ENCODE results near the gene P4HTM.

P4HTM gene, protein sequence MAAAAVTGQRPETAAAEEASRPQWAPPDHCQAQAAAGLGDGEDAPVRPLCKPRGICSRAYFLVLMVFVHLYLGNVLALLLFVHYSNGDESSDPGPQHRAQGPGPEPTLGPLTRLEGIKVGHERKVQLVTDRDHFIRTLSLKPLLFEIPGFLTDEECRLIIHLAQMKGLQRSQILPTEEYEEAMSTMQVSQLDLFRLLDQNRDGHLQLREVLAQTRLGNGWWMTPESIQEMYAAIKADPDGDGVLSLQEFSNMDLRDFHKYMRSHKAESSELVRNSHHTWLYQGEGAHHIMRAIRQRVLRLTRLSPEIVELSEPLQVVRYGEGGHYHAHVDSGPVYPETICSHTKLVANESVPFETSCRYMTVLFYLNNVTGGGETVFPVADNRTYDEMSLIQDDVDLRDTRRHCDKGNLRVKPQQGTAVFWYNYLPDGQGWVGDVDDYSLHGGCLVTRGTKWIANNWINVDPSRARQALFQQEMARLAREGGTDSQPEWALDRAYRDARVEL

DNA sequence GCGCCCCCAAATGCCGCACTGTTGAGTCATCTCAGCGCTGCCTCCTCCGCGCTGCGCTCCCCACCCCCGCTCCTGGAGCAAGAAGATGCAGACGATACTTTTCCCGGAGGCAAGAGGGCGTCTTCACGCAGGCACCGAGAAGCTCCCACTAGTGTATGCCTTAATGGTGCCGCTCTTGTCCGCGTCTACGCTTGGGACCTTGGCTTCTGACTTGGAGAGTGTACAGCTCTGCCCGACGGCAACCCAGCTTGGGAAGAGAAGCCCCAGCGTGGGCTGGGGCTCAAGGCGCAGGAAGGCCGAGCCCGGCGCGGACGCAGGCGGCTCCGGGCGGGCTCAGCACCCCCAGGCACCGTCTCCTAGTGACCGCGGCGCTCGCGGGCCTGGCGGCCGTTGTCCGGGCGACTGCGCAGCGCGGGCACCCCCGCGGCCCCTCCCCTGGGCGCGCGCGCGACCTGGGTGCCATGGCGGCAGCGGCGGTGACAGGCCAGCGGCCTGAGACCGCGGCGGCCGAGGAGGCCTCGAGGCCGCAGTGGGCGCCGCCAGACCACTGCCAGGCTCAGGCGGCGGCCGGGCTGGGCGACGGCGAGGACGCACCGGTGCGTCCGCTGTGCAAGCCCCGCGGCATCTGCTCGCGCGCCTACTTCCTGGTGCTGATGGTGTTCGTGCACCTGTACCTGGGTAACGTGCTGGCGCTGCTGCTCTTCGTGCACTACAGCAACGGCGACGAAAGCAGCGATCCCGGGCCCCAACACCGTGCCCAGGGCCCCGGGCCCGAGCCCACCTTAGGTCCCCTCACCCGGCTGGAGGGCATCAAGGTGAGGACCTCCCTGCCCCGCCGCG is at the start of gene P4HTM:
Gene P4HTM (plus strand): TSS at position 446 of the 840 bp plus-strand sequence. CDS start 16 bp downstream, at position 462.
- DNase-seq: peak; percentile 82 to 86

DNA sequence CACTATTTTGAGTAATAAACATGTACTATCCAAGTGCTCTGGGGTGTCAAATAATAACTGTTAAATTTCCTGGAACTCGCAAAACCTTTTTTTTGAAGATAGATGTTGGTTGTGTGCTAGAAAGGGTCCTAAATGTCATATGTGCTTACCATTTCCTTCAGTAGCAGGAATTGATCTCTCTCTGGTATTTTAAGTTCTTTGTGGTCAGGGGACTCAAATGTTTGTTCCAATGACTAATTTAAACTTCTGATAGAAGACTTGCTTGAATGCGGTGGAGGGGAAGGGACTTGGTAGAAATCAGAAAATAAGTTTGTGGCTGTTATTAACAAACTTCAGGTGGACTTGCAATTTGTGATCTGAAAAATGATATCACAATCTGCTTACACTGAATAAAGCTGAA is 44.6 kb upstream of the P4HTM start:
- DNase-seq: no peak

DNA sequence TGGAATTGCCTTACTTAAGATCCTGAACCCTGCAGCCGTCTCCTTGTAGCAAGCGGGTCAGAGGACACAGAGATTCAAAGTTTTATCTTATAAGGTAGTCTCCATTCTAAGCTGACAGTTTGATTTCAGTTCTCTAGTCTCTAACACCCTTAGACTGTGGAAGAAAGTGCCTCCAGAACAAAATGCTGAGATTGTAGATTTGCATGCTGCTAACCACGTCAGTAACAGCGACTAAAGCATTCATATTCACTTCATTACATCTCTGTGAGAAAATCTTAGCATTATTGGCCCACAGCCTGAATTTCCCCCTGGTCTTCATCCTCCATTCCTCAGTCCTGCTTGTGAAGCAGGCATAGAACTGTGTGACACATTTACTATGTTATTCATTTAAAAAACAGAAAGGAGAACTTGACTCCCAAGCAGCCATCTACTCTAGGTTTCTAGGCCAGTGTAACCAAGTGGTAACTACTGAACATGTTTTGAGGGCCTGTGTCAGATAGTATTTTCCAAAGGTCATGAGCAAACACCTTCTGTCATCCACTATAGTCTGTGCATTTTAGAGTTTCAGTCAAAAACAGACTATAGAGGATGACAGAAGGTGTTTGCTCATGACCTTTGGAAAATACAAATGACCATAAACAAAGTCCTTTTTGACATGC is 44.0 kb upstream of the P4HTM start:
- no peak for DNase-seq

- no peak for DNase-seq
Observed at GRCh38 chr3:48949376-48949717, 40.7 kb upstream of the P4HTM start.

DNA sequence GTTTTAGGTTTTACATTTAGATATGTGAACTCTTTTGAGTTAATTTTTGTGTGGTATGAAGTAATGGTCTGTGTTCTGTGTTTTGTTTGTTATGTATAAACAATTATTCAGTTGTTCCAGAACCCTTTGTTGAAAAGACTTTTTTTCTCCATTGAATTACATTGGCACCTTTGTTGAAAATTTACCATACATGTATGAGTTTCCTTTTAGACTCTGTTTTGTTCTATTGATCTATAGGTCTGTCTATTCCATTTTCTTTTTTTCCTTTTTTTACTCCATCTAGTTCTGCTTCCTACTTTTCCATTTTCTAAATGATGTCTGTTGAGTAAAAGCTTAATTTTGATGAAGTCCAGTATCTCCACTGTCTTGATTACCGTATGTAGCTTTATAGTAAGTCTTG is 40.0 kb upstream of the P4HTM start:
- DNase-seq: no peak

DNA sequence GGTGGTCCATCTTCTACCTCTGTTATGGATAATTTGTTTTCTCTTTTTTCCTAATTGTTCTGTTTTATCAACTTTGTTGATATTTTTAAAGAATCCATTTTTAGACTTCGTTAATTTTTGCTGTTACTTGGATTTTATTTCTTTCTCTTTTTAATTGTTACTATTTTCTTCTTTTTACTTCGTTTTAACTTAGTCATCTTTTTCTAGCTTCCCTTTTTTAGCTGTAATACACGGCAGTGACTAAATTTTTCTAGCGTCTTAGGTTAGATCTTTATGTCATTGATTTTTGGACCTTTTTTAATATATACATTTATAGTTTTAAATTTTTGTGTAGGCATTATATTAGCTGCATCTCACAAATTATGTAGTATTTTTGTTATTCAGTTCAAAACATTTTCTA is 38.3 kb upstream of the P4HTM start:
- DNase-seq: no peak

GRCh38 chr3:48952510-48953118 is 37.4 kb upstream of the P4HTM start:
- DNase-seq: peak; percentile 48 to 50

DNA sequence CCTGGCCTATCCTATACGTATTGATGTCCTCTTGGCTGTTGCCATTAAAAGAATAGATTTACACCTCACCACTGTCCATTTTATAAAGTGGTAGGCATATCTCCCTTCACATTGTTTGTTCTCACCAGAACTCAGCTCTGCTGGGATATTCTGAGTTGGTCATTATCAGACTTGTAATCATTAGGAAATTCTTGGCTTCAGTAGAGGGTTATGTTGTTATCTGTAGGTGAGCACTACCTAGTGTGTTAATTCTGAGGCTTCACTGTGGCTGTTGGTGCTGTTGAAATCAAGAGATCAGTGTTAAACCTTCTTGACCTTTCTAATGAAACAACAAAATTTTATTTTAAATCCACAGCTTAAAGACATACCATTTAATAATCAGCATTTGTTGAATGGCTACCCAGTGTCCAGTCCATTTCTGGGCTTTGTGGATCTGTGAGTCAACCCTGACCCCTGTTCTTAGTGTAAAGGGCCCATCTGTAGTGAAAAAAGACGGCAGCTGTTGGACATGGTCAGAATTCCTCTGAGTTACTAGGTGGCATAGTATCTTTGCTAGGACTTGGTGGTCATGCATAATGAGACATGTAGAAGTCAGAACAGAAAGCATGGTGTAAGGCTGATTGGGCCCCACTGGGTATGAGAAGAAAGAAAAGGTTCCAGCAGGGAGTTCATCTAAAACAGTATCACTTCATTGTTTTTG is 32.9 kb upstream of the P4HTM start:
- no peak for DNase-seq

DNA sequence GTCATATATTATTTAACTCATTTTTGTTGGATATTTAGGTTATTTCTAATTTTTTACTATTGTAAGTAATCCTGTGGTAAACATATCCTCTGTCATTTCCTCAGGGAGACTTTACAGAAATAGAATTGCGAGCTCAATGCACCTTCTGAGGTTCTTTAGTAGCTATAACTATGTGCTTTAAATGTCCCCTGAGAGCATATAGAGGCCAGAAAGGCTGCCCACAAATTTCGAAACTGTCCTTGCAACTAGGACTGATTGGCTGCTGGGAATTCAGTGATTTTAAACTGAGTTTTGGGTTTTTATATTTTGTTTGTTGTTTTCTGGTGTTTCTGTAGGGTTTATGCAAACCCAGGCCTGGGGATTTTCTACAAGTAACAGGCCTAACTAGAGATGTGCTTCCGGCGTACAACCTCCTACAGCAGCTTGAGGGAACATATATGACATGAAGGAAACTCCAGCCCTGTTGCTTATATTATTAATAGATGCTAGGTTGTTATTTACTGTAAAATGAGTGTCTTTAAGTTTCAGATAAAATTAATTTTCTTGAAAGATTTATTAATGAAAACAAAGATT is 29.1 kb upstream of the P4HTM start:
- DNase-seq: no peak

DNA sequence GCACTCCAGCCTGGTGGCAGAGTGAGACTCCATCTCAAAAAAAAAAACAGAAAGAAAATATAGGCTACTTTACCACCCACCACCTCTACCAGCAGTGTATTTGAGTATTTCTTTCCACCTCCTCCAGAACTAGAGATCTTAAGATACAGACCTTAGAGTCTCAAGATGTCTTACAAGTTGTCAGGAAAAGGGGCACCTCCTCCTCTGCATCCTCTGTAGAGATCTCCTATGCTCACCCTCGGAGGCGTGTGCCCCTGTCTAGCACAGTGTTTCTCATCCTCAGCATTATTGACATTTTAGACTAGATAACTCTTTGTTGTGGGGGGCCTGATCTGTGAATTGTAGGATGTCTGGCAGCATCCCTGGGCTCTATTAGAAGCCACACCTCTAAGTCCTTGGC is 27.7 kb upstream of the P4HTM start:
- no peak for DNase-seq

- DNase-seq: no peak
Observed at GRCh38 chr3:48962939-48963338, 27.1 kb upstream of the P4HTM start.

DNA sequence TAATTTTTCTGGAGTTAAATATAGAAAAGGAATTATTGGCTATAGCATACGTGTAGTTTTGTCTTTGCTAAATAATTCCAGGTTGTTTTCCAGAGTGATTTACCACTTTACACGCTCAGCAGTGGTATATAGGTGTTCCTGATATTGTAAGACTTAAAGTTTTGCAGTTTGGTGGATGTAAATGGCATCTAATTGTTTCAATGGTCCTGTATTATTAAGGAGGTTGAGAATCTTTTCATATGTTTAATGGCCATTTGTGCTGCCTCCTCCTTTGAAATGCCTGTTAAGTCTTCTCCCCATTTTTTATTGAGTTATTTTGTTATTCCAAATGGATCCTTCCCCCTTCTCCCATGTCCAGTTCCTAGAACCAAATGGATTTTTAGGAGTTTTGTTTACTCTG is 26.4 kb upstream of the P4HTM start:
- DNase-seq: no peak

DNA sequence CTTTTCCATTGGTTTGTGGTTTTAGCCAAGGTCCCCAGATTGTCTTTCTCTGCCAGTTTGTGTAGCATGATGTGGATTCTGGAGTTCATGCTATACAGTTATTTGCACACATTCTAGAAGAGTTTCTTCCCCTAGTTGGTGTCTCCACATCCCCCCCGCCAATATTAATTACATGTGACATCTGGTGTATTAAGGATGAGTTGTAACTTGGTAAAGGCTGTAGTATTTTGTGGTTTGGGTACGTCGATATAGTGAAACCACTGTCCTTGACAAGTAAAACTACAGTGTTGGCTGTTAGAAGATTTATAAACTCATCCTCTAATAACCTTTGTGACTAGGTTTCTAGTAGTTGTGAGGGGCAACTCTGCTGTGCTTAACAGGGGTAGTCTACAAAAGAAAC is 23.7 kb upstream of the P4HTM start:
- DNase-seq: no peak

DNA sequence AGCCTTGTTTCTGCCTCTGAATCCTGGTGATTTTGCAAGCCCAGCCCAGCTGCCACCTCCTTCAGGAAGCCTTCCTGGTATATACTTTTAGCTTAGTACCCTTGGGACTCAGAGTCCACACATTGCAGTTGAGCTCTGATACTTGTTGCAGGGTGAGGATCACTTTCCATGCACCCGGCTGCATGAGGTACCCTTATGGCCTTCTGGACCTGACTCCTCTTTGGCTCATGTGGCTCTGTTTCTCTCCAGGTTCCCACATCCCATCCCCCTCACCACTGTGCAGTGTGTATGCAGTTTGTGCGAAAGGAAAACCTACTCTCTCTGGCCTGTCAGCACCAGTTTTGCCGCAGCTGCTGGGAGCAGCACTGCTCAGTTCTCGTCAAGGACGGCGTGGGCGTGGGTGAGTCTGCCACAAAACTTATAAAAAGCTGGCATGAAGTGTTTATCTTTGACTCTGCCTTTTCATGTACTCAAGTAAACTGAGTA is 23.1 kb upstream of the P4HTM start:
- peak; percentile 62 to 68 for DNase-seq

- no peak for DNase-seq
Observed at GRCh38 chr3:48970586-48970985, 19.5 kb upstream of the P4HTM start.

DNA sequence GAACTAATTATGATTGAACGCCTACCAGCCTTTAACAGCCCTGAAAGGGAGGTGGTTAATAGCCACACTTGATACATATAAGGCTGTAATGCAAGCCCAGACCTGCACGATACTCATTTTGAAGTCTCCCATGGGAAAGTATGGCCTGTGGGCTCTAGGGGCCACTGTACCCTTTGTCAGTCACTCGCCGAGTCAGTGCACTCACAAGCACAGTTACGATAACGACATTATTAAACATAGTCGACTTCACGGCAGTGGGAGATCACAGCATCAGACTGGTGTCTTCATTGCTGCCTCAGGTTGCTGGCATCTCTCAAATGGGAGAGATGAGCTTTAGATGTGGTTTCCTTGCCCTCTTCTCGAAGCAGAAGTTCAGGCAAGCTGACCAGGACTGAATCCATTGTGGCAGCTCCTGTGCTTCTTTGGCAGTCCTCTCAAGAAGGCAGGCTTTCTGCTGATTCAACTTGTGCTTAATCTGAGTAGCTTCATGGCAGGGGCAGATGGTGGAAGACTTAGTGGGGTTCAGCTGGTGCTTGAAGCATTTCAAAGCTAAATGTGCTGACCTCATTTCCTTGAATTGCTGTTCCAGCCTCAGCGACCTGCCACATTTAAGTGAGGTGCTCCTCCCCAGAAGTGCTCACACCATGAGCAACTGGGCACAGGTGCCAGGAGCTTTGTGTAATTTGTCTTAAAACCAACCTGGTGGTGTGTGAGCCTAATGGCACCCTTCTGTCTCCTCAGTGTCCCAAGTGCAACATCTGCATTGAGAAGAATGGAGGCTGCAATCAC is 15.8 kb upstream of the P4HTM start:
- DNase-seq: no peak

GRCh38 chr3:48979451-48979850 is 10.6 kb upstream of the P4HTM start:
- no peak for DNase-seq

DNA sequence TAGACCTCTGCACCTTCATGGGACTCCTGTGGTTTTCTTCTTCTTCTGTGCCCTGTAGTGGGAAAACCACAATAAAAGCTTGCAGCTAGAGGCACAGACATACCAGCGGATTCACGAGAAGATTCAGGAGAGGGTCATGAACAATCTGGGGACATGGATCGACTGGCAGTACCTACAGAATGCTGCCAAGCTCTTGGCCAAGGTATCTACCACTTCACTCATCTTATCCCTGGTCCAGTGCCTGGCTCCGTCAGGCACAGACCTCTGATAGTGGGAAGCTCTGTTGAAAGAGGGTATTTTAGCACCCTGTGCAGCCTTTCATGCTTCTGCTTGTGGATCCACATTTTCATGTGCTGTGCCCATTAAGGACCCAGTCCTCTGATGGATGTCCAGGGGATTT is 9.7 kb upstream of the P4HTM start:
- no peak for DNase-seq

GRCh38 chr3:48982016-48982415 is 8.0 kb upstream of the P4HTM start:
- no peak for DNase-seq

- no peak for DNase-seq
Observed at GRCh38 chr3:48982686-48983085, 7.4 kb upstream of the P4HTM start.

DNA sequence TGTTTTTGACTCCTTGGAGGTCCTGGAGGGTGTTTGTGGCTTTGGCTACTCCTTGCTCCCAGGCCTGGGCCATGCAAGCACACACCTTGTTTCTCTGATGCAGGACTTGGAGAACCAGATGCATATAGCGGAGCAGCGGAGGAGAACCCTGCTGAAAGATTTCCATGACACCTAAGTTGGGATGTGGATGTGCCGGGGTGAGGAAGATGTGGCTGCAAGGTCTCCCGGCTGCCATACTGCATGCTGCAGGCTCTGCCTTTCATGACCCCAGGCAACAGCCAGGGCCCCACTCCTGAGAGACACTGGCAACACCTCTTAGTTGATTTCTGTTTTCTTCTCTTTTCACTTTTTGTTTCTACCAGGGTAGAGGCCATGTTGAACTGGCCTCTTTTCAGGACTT is 6.9 kb upstream of the P4HTM start:
- DNase-seq: no peak

Measured in activated CD4-positive, alpha-beta T cell treated with anti-CD3 and anti-CD28 coated beads, Interleukin-2, amount 50 U/mL, for 48 hours (primary cell).